ENCODE measurements around the gene KRTAP5-1.

KRTAP5-1 gene

DNA sequence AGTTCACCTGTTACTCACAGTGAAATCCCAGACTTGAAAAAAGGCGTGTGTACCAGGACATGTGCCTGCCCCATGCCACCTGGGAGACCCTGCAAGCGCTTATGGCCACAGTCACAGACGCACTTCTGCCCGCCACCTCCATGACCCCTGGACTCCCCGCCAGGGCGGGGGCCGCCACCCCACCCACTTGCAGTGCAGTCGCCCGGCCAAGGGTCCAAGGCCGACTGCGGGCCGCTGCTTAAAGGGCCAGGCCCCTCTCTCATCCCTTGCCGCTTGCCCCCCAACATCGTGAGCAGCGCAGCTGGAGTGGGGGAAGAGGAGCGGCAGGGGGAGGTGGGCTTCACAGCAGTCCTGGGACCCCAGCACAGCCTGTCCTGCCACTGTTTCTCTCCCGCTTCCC is 23.8 kb downstream of the KRTAP5-1 start:
- no peak for FAIRE-seq
- DNase-seq (ENCODE audit: insufficient read length, low spot score), result no peak
- TF ChIP-seq CTCF (IDR thresholded peaks at IDR 0.05; ENCODE audit: insufficient read depth, missing control alignments), result no peak

DNA sequence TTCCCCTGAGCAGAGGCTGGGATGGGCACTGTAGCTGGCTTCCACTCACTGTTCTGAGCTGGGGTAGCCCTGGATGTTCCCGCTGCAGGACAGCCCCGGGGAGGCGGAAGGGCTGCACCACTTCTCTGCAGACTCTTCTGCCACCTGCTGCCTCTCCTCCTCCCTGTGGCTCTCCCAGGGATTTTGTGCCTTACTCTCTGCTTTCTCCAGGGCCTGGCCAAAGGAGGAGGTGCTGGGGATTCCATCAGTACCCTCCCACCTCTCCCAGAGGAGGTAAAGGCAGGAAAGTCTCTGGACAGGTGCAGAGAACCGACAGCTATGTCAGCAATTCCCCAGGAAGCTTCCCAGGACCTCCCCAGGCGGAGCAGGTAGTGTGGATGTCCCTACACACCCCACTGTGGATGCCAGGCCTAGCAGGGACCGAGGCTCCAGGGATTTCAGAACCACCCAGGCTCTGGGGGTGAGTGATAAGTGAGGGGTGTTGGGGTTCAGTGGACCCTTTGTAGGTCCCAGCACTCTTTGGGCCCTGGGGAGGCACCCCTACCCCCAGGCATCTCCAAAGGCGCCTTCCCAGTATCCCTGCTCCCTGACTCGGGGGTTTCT is 24.3 kb downstream of the KRTAP5-1 start:
- no peak for DNase-seq (ENCODE audit: insufficient read length, low spot score)
- FAIRE-seq, result no peak
- no peak for TF ChIP-seq CTCF (IDR thresholded peaks at IDR 0.05; ENCODE audit: insufficient read depth, missing control alignments)

GRCh38 chr11:1560002-1560648 is 25.0 kb downstream of the KRTAP5-1 start:
- DNase-seq (ENCODE audit: insufficient read length, low spot score) (no peak), FAIRE-seq (no peak)
- TF ChIP-seq CTCF (IDR thresholded peaks at IDR 0.05; ENCODE audit: insufficient read depth, missing control alignments), result no peak

- TF ChIP-seq CTCF (IDR thresholded peaks at IDR 0.05; ENCODE audit: insufficient read depth, missing control alignments), result no peak
- FAIRE-seq (no peak), DNase-seq (ENCODE audit: insufficient read length, low spot score) (no peak)
Observed at GRCh38 chr11:1559111-1559951, 25.8 kb downstream of the KRTAP5-1 start.

- no peak for FAIRE-seq
- TF ChIP-seq CTCF (IDR thresholded peaks at IDR 0.05; ENCODE audit: insufficient read depth, missing control alignments), result no peak
- no peak for DNase-seq (ENCODE audit: insufficient read length, low spot score)
Observed at GRCh38 chr11:1558775-1559110, 26.3 kb downstream of the KRTAP5-1 start.

GRCh38 chr11:1557904-1558774 is 26.9 kb downstream of the KRTAP5-1 start:
- DNase-seq (ENCODE audit: insufficient read length, low spot score) (no peak), FAIRE-seq (no peak)
- no peak for TF ChIP-seq CTCF (IDR thresholded peaks at IDR 0.05; ENCODE audit: insufficient read depth, missing control alignments)

Measured in D721Med (cell line).